Renal cortical epithelial cell (primary cell): Measurements from ENCODE around the gene RAB25. TPM values are rescaled to one million over a fixed set of nuclear protein-coding genes. Genes with fewer than 3 reads are reported as not detected.
A peak's percentile ranks its signal among the peaks of the same experiment; 100 is the strongest.

Source experiments
- DNase-seq: peaks from one replicate; pipeline ENCODE4 v3.0.0-alpha.2; 2011; ENCODE audit warnings: low read depth
- total RNA-seq: library from RNA; depleted of rRNA; stranded (reverse); fragments of >200 nt; gene quantifications from 2 replicates; pipeline ENCODE4 v1.2.3, GENCODE V29; 2014

The RAB25 gene
- total RNA-seq, 1 donor from 2014 or later, result 0.50 TPM

DNA sequence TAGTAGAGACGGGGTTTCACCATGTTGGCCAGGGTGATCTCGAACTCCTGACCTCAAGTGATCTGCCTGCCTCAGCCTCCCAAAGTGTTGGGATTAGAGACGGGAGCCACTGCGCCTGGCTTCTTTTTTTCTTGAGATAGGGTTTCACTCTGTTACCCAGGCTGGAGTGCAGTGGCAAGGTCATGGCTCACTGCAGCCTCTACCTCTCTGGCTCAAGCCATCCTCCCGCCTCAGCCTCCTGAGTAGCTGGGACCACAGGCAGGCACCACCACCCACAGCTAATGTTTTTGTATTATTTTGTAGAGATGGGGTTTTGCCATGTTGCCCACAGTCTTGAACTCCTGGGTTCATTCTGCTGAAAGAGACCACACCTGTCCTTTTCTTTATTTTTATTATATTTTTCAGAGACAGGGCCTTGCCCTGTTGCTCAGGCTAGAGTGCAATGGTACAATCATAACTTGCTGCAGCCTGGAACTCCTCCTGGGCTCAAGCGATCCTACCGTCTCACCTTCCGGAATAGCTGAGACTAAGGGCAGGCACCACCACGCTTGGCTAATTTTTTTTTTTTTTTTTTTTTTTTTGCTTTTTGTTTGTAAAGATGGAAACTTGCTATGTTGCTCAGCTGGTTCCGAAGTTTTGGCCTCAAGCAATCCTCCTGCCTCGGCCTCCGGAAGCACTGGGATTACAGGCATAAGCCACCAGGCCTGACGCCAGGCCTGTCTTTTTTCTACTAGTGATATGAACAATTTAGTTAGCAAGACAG, 56.6 kb downstream of the RAB25 start:
- DNase-seq, result no peak

DNA sequence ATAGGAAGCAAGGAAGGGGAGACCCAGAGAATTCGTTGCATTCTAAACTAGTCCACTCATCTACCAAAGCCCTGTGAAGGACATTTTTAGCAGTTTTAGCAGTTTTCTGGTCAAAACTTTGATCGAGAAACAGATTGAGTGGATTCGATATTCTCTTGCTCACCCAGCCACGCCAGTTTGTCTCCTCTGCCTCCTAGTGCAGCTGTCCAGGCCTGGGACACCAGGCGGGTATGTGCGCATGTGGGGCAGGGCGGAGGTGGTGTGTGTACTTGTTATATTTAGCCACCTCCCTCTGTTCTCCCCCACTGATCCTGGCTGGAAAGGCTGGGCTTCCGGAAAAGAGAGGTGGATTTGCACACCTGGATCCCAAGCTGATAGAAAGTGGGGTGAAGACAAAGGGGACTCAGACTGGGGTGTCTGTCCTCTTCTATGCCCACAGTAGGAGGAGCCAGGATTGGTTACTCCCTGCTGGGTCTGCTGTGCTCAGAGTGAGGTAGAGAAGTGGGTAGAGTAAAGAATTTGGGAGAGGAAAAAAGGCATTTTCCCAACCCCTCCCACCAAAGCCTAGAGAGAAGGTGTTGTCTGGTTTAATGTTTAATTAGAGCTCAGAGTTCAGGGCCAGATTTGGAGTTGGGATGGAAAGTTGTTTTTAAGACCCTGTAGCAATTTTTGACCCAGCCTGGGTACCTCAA, 57.4 kb downstream of the RAB25 start:
- DNase-seq, result no peak

DNA sequence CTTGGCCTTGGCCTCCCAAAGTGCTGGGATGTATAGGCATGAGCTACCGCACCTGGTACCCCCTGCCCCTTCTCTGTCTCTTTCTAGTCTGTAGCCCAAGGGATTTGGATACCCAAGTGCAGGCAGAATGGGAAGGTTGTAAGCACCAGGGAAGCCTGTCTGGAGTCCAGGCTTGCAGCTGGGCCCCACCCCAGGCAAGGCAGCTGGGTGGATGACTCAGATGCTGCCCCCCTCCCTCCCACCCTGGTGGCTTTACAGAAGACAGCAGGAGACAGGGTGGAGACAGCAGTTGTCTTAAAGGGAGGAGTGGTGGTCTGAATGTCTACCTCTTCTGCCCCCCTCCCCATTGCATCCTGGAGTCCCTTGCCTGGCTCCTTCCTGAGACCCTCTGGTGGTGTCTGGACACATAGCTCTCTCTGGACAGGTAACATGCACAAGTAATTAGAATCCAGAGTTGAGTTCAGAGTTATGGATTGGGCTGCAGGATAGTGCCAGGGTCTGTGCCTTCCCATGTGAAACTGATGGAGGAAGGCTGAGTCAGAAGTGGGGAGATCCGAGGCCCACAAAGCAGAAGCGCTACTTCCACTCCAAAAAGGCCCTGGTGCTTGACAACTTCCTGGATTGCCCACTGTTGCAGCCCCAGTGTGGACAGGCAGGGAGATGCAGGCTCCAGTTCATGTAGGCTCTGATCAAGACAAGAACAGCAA, 58.7 kb downstream of the RAB25 start:
- DNase-seq, result peak; percentile 49

Other genes with a start within 250 kb of the RAB25 start
- gene GON4L, start 203.9 kb upstream of the RAB25 start, total RNA-seq, result 17.4 and 46.1 TPM in 2 replicates
- gene SYT11, start 201.6 kb upstream of the RAB25 start, total RNA-seq, result 20.3 and 35.1 TPM in 2 replicates
- gene RIT1, start 149.8 kb upstream of the RAB25 start, total RNA-seq, result 38.4 and 88.2 TPM in 2 replicates
- gene KHDC4, start 126.7 kb upstream of the RAB25 start, total RNA-seq, result 16.8 and 39.1 TPM in 2 replicates
- not detected in 2 replicates for gene RXFP4, start 119.5 kb upstream of the RAB25 start, total RNA-seq
- gene ARHGEF2, start 82.6 kb upstream of the RAB25 start, total RNA-seq, result 36.8 and 53.6 TPM in 2 replicates
- 366 and 540 TPM in 2 replicates for gene SSR2, start 40.2 kb upstream of the RAB25 start, total RNA-seq
- gene UBQLN4, start 7.4 kb upstream of the RAB25 start, total RNA-seq, result 16.0 and 25.2 TPM in 2 replicates
- 53.6 and 79.0 TPM in 2 replicates for gene LAMTOR2, start 6.4 kb upstream of the RAB25 start, total RNA-seq
- gene MEX3A, start 21.3 kb downstream of the RAB25 start, total RNA-seq, result 5.0 and 7.1 TPM in 2 replicates
- gene LMNA, start 53.6 kb downstream of the RAB25 start, total RNA-seq, result 420 and 617 TPM in 2 replicates
- 0.69 and 7.4 TPM in 2 replicates for gene SEMA4A, start 92.4 kb downstream of the RAB25 start, total RNA-seq
- gene SLC25A44, start 132.9 kb downstream of the RAB25 start, total RNA-seq, result 5.9 and 17.4 TPM in 2 replicates
- gene PMF1, start 151.8 kb downstream of the RAB25 start, total RNA-seq, result 47.1 and 65.8 TPM in 2 replicates
- gene BGLAP, start 181.0 kb downstream of the RAB25 start, total RNA-seq, result 0.15 TPM in 1 of 2 replicates, not detected in the other
- gene PAQR6, start 186.9 kb downstream of the RAB25 start, total RNA-seq, result 0.80 TPM in 1 of 2 replicates, not detected in the other
- 58.5 and 92.8 TPM in 2 replicates for gene SMG5, start 221.7 kb downstream of the RAB25 start, total RNA-seq
- gene TMEM79, start 223.2 kb downstream of the RAB25 start, total RNA-seq, result 0.52 and 1.6 TPM in 2 replicates
- 23.7 and 37.2 TPM in 2 replicates for gene GLMP, start 234.5 kb downstream of the RAB25 start, total RNA-seq
- not detected in 2 replicates for gene VHLL, start 238.1 kb downstream of the RAB25 start, total RNA-seq